HG03575 (cell line): Measurements from ENCODE around the gene FITM2.

Experiments
- ATAC-seq: cut with Tn5 transposase; IDR thresholded peaks from one replicate; pipeline ENCODE4 v1.9.1; 2021; ENCODE audit not compliant: unreplicated experiment, insufficient number of reproducible peaks, low FRiP score; ENCODE audit errors: extremely low read depth

Gene FITM2

GRCh38 chr20:44291754-44292153 is 19.2 kb downstream of the FITM2 start:
- ATAC-seq = no peak

- no peak for ATAC-seq
These were observed 22.8 kb downstream of the FITM2 start for GRCh38 chr20:44288252-44288651.

- ATAC-seq = no peak
These were observed 23.5 kb downstream of the FITM2 start for GRCh38 chr20:44287272-44288097.

GRCh38 chr20:44284032-44284431 is 27.0 kb downstream of the FITM2 start:
- ATAC-seq = no peak

- no peak for ATAC-seq
These were observed 28.8 kb downstream of the FITM2 start for GRCh38 chr20:44282192-44282591.

GRCh38 chr20:44280387-44280786 is 30.6 kb downstream of the FITM2 start:
- ATAC-seq = no peak

GRCh38 chr20:44279228-44279627 is 31.8 kb downstream of the FITM2 start:
- no peak for ATAC-seq

- ATAC-seq = no peak
These were observed 36.5 kb downstream of the FITM2 start for GRCh38 chr20:44274303-44275017.

GRCh38 chr20:44273231-44274215 is 37.5 kb downstream of the FITM2 start:
- no peak for ATAC-seq

GRCh38 chr20:44271915-44272663 is 38.9 kb downstream of the FITM2 start:
- ATAC-seq = no peak

GRCh38 chr20:44268802-44269201 is 42.2 kb downstream of the FITM2 start:
- ATAC-seq = no peak

GRCh38 chr20:44264287-44264686 is 46.7 kb downstream of the FITM2 start:
- ATAC-seq = no peak

GRCh38 chr20:44258226-44258890 is 52.6 kb downstream of the FITM2 start:
- no peak for ATAC-seq

- ATAC-seq = no peak
These were observed 54.0 kb downstream of the FITM2 start for GRCh38 chr20:44256961-44257360.

GRCh38 chr20:44255942-44256341 is 55.1 kb downstream of the FITM2 start:
- no peak for ATAC-seq

GRCh38 chr20:44254073-44254472 is 56.9 kb downstream of the FITM2 start:
- ATAC-seq = no peak

- ATAC-seq = no peak
These were observed 57.5 kb downstream of the FITM2 start for GRCh38 chr20:44253528-44253927.
